GM21360 (cell line): ENCODE measurements around the gene ANK3.

Experiments used
- ATAC-seq: cut with Tn5 transposase; IDR thresholded peaks from one replicate; pipeline ENCODE4 v1.9.1; 2021; ENCODE audit warnings: mild to moderate bottlenecking, moderate library complexity; ENCODE audit not compliant: unreplicated experiment

The ANK3 gene

DNA sequence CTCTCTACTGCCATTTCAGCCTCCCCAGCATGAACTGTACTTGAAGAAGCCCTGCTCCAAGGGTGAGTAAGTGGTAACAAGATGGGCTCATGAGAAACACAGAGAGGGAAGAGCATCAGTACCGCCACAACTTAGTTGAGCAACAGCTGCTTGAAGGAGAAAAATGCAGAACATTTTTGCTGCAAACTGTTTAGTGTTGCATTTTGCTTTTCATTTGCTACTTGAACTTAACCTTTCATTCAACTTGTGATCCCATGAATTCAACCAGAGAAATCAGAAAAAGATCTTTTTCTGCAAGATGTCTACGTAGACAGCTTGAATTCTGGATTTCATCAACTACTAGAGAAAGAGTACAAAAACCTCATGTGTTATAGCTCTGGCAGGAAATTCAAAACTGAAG is 40.7 kb downstream of the ANK3 start:
- ATAC-seq = no peak

DNA sequence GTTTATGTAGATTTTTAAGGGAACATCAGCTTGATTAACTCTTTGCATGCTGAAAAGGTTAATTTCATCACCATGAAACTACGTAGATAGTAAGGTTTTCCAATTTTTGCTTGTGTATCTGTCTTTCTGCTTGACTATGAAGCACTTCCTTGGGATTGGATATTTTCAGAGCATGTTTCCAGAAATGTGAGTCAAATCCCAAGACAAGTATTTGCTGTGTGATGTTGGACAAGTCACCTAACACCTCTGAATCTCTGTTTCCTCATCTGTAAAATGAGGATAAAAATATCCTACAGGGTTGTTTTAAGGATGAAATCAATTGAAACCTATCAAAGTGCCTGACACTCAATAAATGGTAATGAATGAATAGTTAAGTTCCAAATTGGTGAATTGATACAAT is 42.4 kb downstream of the ANK3 start:
- ATAC-seq = no peak

GRCh38 chr10:60346661-60347060 is 43.0 kb downstream of the ANK3 start:
- ATAC-seq = no peak

DNA sequence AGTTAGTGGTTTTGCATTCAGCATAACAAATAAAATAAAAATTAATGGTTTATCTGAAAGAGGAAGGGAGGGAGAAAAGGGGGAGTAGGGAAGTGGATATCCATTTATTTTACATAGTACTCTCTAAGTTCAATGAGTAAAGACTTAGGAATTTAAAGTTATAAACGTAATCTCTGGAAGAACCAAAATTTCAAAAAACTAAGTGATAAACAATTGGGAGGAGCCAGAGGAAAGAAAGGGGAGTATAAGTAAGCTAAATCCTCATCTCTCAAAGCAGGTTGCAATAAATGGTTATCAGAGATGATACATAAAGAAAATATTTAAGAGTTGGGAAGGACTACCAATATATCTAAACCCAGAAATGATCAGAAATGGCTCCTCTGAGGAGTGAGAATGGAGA is 46.4 kb downstream of the ANK3 start:
- ATAC-seq = no peak

DNA sequence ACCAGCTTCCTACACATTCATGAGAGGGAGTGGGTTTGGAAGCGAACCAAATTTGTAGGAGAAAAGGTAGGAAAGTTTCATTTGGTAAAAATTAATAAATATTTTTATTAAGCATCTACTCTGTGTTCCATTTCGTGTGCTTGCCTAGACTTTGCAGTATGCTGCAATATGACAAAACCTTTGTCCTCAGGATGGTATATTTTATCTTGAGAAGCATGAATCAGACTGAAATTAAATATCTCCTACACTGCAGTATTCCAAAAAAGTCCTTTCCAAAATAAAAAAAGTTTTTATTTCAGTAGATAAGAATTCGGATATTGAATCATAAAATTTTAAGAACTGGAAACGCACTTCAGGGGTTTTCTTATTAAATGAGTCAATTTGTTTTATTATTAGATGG is 47.7 kb downstream of the ANK3 start:
- ATAC-seq = no peak

- no peak for ATAC-seq
Measured at GRCh38 chr10:60340973-60341372, 48.7 kb downstream of the ANK3 start.

DNA sequence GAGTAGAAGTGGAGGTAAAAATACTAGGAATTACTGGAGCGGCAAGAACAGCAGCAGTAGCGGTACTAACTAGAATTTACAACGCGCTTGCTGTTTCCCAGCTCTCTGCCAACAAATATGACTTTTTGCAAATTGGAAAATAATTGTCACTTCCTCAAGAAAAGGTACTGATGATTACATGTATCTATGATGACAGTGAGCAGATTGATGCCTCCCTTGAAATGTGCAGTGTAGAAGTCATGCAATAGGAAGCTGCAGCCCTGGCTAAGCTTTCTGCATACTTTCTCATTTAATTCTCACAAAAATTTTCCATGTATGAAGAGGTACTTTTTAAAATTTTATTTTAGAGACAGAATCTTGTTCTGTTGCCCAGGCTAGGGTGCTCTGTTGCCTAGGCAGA is 49.9 kb downstream of the ANK3 start:
- no peak for ATAC-seq

DNA sequence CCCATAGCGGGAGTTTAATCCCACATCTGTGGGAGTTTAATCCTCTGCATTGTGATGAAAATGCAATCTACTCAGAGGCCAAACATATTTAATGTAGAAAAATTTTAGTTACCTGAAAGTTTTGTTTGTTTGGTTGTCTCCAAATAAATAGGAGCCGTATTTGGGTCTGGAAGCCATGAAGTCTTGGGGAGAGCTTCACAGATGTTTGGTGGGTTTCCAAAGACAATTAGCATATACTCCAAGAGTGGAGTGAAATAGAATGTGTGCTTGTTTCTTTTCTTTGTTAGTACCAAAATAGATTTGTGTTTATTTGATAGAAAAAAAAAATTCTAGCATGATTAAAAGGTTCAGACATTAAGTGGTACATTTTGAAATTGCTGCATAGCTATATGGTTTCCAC is 50.9 kb downstream of the ANK3 start:
- no peak for ATAC-seq

DNA sequence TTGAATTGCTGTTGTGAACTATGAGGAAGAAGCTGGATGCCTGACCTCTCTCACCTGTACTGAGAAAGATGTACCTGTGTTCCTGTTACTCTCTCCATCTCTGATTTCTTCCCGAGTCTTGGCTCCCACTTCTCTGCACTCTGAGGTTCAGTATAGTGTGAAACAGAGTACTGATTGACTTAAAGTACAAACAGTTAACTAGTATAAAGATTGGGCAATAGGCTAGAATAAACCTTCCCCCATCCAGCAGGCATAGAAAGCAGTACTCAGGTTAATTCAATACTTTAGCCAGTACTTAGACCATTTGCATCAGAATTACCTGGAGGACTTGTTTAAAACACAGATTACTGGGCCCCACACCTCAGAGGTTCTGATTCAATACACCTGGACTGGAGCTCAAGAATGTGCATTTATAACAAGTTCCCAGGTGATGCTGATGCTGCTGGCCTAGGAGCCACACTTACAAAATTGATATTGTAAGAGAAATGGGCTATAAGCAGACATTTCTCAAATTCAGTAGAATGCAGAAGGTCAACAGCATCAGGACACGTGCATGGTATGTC is 51.6 kb downstream of the ANK3 start:
- no peak for ATAC-seq

DNA sequence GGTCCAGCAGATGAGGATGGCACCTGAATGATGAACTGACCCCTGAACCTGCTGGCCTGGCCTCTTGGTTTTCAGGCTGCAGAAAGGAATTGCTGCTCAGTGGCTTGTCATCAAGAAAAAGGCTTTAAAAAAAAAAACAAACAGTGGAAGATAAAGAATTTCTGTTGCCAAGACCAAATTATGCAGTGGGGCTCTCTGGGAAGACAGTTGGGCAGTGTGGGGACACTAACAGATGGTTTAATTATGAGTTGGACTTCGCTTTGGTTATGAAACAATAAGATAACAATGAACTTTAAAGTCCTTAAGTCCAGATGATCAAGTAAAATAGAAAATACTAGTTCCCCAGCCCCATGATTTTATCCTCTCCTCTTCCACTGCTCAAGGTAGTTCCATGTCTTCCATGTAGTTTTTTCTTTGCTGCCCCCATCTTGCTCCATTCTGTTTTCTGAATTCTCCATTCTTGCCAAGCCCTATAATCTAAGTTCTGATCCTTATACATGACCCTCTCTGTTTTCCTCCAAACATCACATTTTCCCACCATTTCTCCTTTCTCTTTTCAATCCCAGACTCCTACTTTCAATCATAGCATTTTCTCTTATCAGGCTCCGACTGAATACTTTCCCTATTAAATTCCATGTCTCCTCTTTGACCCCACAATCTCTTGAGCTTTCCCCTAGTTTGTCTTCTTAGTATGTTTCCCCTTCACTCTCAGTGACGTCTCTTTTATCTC is 52.6 kb downstream of the ANK3 start:
- no peak for ATAC-seq

GRCh38 chr10:60335708-60336107 is 54.0 kb downstream of the ANK3 start:
- ATAC-seq = no peak

DNA sequence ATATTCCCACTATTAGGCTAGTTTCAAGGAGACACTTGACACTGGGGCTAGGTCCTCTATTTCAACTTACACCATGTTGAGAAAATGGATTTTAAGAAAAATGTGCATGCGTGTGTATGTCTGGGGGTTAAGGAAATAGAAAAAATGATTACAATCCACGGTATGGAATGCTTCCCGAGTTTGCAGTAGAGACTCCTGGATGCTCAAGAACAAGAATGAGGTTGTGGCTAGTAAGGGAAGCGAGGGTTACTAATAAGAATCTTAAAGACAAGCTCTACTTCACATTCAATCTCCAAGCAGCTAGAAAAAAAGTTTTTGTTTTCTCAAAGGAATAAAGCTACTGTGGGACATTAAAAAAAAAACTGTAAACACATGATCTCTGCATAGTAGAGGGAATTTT is 54.7 kb downstream of the ANK3 start:
- ATAC-seq = no peak

- no peak for ATAC-seq
Measured at GRCh38 chr10:60332371-60332770, 57.3 kb downstream of the ANK3 start.

DNA sequence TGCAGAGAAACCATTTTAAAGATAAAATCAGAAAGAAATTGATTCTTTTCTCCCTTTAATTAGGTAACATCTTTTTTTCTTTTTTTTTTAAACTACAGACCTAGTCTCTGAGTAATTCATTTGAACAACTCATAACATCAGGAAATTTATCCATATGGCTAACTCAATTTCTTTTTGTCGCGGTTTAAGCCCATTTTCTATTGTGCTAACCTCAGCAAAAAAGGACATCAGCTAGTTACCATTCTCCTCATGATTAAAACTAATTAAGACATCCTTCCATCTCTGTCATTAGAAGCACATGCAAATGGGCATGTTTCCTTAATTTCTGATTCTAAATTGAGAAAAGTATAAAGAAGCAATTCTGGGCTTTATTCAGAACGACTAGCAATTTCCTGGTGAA is 57.8 kb downstream of the ANK3 start:
- no peak for ATAC-seq

GRCh38 chr10:60323162-60323561 is 66.5 kb downstream of the ANK3 start:
- no peak for ATAC-seq

GRCh38 chr10:60320666-60321065 is 69.0 kb downstream of the ANK3 start:
- no peak for ATAC-seq

GRCh38 chr10:60316029-60316428 is 73.6 kb downstream of the ANK3 start:
- ATAC-seq = no peak

GRCh38 chr10:60315311-60315710 is 74.4 kb downstream of the ANK3 start:
- no peak for ATAC-seq

GRCh38 chr10:60314069-60314940 is 75.4 kb downstream of the ANK3 start:
- ATAC-seq = no peak

- no peak for ATAC-seq
Measured at GRCh38 chr10:60313589-60313952, 76.1 kb downstream of the ANK3 start.

- no peak for ATAC-seq
Measured at GRCh38 chr10:60312818-60313588, 76.7 kb downstream of the ANK3 start.
